Measurements from ENCODE around the gene SERPINA1. TPM values are rescaled to one million over a fixed set of nuclear protein-coding genes. Genes with fewer than 3 reads are reported as not detected.

The SERPINA1 gene
- total and polyA plus RNA-seq, 2 of the 13 experiments (the other 11 are each of a cell fraction or from before 2014, with no cell fraction given) = 3,266 to 11,015 TPM

- ATAC-seq (peak; percentile 90), FAIRE-seq (peak; percentile 26), DNase-seq (ENCODE audit: low spot score) (peak; percentile 70)
- no peaks in the 10 kb centered on the region for H3K27me3 ChIP-seq (ENCODE audit: control insufficient read depth in 1 of 2, insufficient read depth in 2 of 2, low read length in 2 of 2)
- CTCF ChIA-PET (ENCODE audit: low intra/inter-chr PET ratio, low total read pairs) = interaction anchor here (1.0 to 3.1 kb wide), 5 partner anchors 25 to 106 kb away, joined by 4 to 14 read pairs (median 4); partner anchors contain the start of gene SERPINA1
- H3K79me2 ChIP-seq (ENCODE audit: insufficient read depth, low read length) = peaks cover 12% of the 10 kb centered on the region
- no peaks in the 10 kb centered on the region for H3K36me3 ChIP-seq (replicated peaks in 1 of 2; ENCODE audit: control insufficient read depth in 1 of 2, insufficient read depth in 2 of 2, low read length in 2 of 2)
- POLR2A ChIA-PET = interaction anchor here (1.1 to 6.2 kb wide), 9 partner anchors 10 to 96 kb away, joined by 3 to 102 read pairs (median 9); partner anchors contain the start of gene SERPINA1
- no peaks in the 10 kb centered on the region for H3K9me3 ChIP-seq (ENCODE audit: low read length)
- 0 out of 2 replicates have a peak overlapping the region, but pooled peaks have one; percentile 16 for H3K9ac ChIP-seq (ENCODE audit: insufficient read depth, low read depth, low read length)
- H3K4me3 ChIP-seq (replicated peaks in 1 of 3; ENCODE audit: insufficient read depth in 1 of 3, low read depth in 2 of 3, low read length in 3 of 3) = peak overlapping the region in 1 of 3 experiments; percentile 9; a peak in 1 of 6 replicates
- intact Hi-C loops (cut with micrococcal nuclease; ENCODE audit: unreplicated experiment) = loop anchor here (1.0 to 2.0 kb wide), 4 partner anchors 25 to 90 kb away; partner anchors contain the start of genes SERPINA1 and SERPINA6
- H4K20me1 ChIP-seq (ENCODE audit: insufficient read depth, low read length) = no peaks in the 10 kb centered on the region
- 42% methylated on average over 8 of the region's 8 CpGs for WGBS (ENCODE audit: low lambda C conversion rate)
- H2AFZ ChIP-seq (ENCODE audit: low read length) = no peak overlapping the region
- peaks cover 77% of the 10 kb centered on the region for H3K4me1 ChIP-seq (ENCODE audit: insufficient read depth, low read length)
- peak overlapping the region; percentile 49 for H3K4me2 ChIP-seq (ENCODE audit: low read depth, low read length)
- peak overlapping the region; percentile 48 for H3K27ac ChIP-seq (ENCODE audit: extremely low read length, insufficient read depth, low read length)
- in situ Hi-C loops (cut with HindIII; ENCODE audit: extremely low pct_ligation_motif_present, low pct_unique_long_range_greater_than_20kb) = loop anchor here (5.0 kb wide), 1 partner anchor 36 kb away; no protein-coding TSS in a partner anchor
- BruUV-seq (replicated peaks) = no TSS peak
- TF ChIP-seq TCF7L2 (IDR thresholded peaks at IDR 0.05; ENCODE audit: low read depth, low read length) (no peak), ZNF430 (CRISPR knock-in tag; IDR thresholded peaks at IDR 0.05) (0 out of 2 replicates have a peak, but pooled peaks have one; percentile 7), ZNF34 (CRISPR knock-in tag; IDR thresholded peaks at IDR 0.05; ENCODE audit: borderline replicate concordance) (no peak), ZBTB40 (IDR thresholded peaks at IDR 0.05) (no peak), ZBTB40 (CRISPR knock-in tag; IDR thresholded peaks at IDR 0.05) (no peak), SOX13 (IDR thresholded peaks at IDR 0.05) (no peak), SOX13 (CRISPR knock-in tag; conservative IDR thresholded peaks at IDR 0.05 in 1 of 2, IDR thresholded peaks at IDR 0.05 in 1 of 2) (peak in 1 of 2 experiments; percentile 34; a peak in 1 of 4 replicates), ZNF672 (CRISPR knock-in tag; IDR thresholded peaks at IDR 0.05) (no peak), ZNF549 (CRISPR knock-in tag; IDR thresholded peaks at IDR 0.05) (no peak)
- TF ChIP-seq, protein P1, sequence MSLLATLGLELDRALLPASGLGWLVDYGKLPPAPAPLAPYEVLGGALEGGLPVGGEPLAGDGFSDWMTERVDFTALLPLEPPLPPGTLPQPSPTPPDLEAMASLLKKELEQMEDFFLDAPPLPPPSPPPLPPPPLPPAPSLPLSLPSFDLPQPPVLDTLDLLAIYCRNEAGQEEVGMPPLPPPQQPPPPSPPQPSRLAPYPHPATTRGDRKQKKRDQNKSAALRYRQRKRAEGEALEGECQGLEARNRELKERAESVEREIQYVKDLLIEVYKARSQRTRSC (CRISPR knock-in tag; IDR thresholded peaks at IDR 0.05; ENCODE audit: low read depth) = no peak
These were observed 24.6 kb upstream of the SERPINA1 start for GRCh38 chr14:94412671-94413638.
